Prostate gland (tissue), 2 donors: ENCODE data around the gene ABHD16A.

Experiments used
- POLR2A ChIP-seq: fragments of 450-650 bp; IDR thresholded peaks from one replicate; pipeline ENCODE4 v1.6.1; 2016; ENCODE audit warnings: antibody characterized with exemption, mild to moderate bottlenecking
- TF ChIP-seq, protein P1 (sequence below), 4 experiments: fragments of 200-600 bp in 2 of 4; fragments of 450-650 bp in 2 of 4; sonication (generic) in 2 of 4; IDR thresholded peaks; 1 replicate in 3 of 4; 2 replicates in 1 of 4; pipeline ENCODE4 v1.5.1; 2016 to 2019; ENCODE audit warnings: antibody characterized with exemption in 4 of 4, mild to moderate bottlenecking in 2 of 4, moderate library complexity in 2 of 4

DNA sequence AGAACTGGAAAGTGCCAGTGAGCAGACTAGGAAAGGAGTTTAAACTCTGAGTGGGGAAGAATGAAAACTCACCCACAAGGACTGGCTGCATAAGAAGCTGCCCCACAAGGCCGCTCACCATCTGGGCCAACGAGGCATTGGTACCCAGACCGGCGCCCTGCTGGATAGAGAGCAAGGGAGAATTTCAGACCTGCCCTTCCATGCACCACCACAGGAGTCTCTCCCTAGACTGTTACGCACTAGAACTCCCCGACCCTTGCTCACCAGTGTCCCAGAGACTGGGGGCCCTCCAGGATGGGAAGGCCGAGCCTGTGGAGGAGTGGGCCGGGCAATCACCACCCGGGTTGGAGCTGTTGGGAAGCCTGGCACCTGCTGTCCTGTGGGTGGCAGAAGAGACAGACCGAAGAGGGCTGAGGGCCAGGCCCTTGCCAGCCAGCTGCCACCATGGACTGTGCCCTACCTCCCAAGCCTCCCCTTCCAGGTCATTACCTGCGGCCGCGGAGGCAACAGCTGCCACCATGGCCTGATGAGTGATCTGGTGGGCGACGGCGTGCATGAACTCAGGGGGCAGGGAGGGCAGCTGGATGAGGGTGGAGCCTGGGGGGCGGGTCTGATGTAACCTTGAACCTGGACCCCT lies 59.2 kb downstream of the ABHD16A start:
- no peak for TF ChIP-seq POLR2A
- TF ChIP-seq, protein P1, sequence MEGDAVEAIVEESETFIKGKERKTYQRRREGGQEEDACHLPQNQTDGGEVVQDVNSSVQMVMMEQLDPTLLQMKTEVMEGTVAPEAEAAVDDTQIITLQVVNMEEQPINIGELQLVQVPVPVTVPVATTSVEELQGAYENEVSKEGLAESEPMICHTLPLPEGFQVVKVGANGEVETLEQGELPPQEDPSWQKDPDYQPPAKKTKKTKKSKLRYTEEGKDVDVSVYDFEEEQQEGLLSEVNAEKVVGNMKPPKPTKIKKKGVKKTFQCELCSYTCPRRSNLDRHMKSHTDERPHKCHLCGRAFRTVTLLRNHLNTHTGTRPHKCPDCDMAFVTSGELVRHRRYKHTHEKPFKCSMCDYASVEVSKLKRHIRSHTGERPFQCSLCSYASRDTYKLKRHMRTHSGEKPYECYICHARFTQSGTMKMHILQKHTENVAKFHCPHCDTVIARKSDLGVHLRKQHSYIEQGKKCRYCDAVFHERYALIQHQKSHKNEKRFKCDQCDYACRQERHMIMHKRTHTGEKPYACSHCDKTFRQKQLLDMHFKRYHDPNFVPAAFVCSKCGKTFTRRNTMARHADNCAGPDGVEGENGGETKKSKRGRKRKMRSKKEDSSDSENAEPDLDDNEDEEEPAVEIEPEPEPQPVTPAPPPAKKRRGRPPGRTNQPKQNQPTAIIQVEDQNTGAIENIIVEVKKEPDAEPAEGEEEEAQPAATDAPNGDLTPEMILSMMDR (IDR thresholded peaks at IDR 0.05) = no peak
